ES-I3 (cell line): ENCODE measurements around the gene DQX1.
"Not testable (repeated sequence)": the region's sequence is repeated elsewhere in the genome, so short reads cannot be mapped to it uniquely, and the experiment has no call there.

ENCODE experiments used
- H3K36me3 ChIP-seq: 2 replicates; pipeline ENCODE4 v1.6.1; 2013; ENCODE audit warnings: mild to moderate bottlenecking, low read length, control low read depth, moderate library complexity; ENCODE audit not compliant: insufficient read depth
- H3K4me1 ChIP-seq: 2 replicates; pipeline ENCODE4 v1.6.1; 2013; ENCODE audit warnings: mild to moderate bottlenecking, control low read depth, low read length; ENCODE audit not compliant: insufficient read depth
- H3K9ac ChIP-seq: 2 replicates; pipeline ENCODE4 v1.6.1; 2013; ENCODE audit warnings: low read depth, mild to moderate bottlenecking, low read length, moderate library complexity
- H3K9me3 ChIP-seq: 2 replicates; pipeline ENCODE4 v1.6.1; 2013; ENCODE audit warnings: mild to moderate bottlenecking, low read length, moderate library complexity; ENCODE audit not compliant: control insufficient read depth, insufficient read depth

The DQX1 gene

GRCh38 chr2:74471332-74472065 is 54.5 kb downstream of the DQX1 start:
- peak overlapping the region; percentile 78 for H3K9ac ChIP-seq
- H3K4me1 ChIP-seq: no peaks in the 10 kb centered on the region
- no peaks in the 10 kb centered on the region for H3K9me3 ChIP-seq
- no peaks in the 10 kb centered on the region; the same call in 1 of the 2 replicates for H3K36me3 ChIP-seq

GRCh38 chr2:74470742-74471141 is 55.3 kb downstream of the DQX1 start:
- not testable (repeated sequence) for H3K9me3 ChIP-seq, H3K9ac ChIP-seq, H3K4me1 ChIP-seq, H3K36me3 ChIP-seq
